Peyer's patch (tissue), 4 donors: ENCODE data around the gene TCF7L2. TPM values are rescaled to one million over a fixed set of nuclear protein-coding genes. Genes with fewer than 3 reads are reported as not detected.

Experiments
- DNase-seq, 3 donors: peaks; one replicate each; pipeline ENCODE4 v3.0.0-alpha.2; 2017 to 2019
- H3K27ac ChIP-seq, 4 donors: fragments of 200-600 bp; sonication (generic); one replicate each; pipeline ENCODE4 v1.5.1; 2016 to 2019
- H3K27me3 ChIP-seq, 2 donors: fragments of 200-600 bp; sonication (generic); one replicate each; pipeline ENCODE4 v1.5.1; 2019
- H3K36me3 ChIP-seq, 3 donors: fragments of 200-600 bp; sonication (generic); one replicate each; pipeline ENCODE4 v1.5.1; 2016 to 2019
- H3K4me1 ChIP-seq, 4 donors: fragments of 200-600 bp; sonication (generic); one replicate each; pipeline ENCODE4 v1.5.1; 2016 to 2019
- H3K4me3 ChIP-seq, 4 donors: fragments of 200-600 bp; sonication (generic); 1 replicate in 3 of 4; 2 replicates in 1 of 4; pipeline ENCODE4 v1.5.1; 2016 to 2019; ENCODE audit warnings: mild to moderate bottlenecking in 1 of 4
- H3K9me3 ChIP-seq, 4 donors: fragments of 200-600 bp; sonication (generic); one replicate each; pipeline ENCODE4 v1.5.1; 2016 to 2019; ENCODE audit warnings: mild to moderate bottlenecking in 1 of 4
- CTCF ChIP-seq, 6 experiments: fragments of 450-650 bp in 4 of 6; fragments of 200-600 bp in 2 of 6; sonication (generic) in 1 of 6; IDR thresholded peaks; one replicate each; pipeline ENCODE4 v1.5.1; 2017 to 2019; ENCODE audit warnings: antibody characterized with exemption in 6 of 6, mild to moderate bottlenecking in 3 of 6, moderate library complexity in 1 of 6
- POLR2A ChIP-seq, 2 donors: fragments of 450-650 bp; IDR thresholded peaks; one replicate each; pipeline ENCODE4 v1.5.1; 2017; ENCODE audit warnings: antibody characterized with exemption in 2 of 2, mild to moderate bottlenecking in 2 of 2, moderate library complexity in 2 of 2
- total RNA-seq, 4 donors: library from RNA; depleted of rRNA; stranded (reverse); fragments of >200 nt; gene quantifications; one replicate each; pipeline ENCODE4 v1.1.0, GENCODE V29; 2016

TCF7L2 gene
- total RNA-seq, 4 donors from 2014 or later, result 72.3 to 148 (median 93.0) TPM

GRCh38 chr10:113005380-113005779 is 55.3 kb downstream of the TCF7L2 start:
- no peak overlapping the region for H3K4me3 ChIP-seq
- H3K9me3 ChIP-seq, result no peaks in the 10 kb centered on the region
- no peak for TF ChIP-seq CTCF (IDR thresholded peaks at IDR 0.05)
- TF ChIP-seq POLR2A (IDR thresholded peaks at IDR 0.05), result no peak
- no peak for DNase-seq
- no peaks in the 10 kb centered on the region for H3K27me3 ChIP-seq
- H3K4me1 ChIP-seq, result peaks cover 0 to 53% (median 2%) of the 10 kb centered on the region in 4 donors
- H3K36me3 ChIP-seq, result peaks cover 0 to 3% (median 0%) of the 10 kb centered on the region in 3 donors
- no peak overlapping the region for H3K27ac ChIP-seq

- H3K27ac ChIP-seq, result peak overlapping the region in 1 of 4 donors; percentile 27
- no peaks in the 10 kb centered on the region for H3K9me3 ChIP-seq
- H3K4me3 ChIP-seq, result no peak overlapping the region
- TF ChIP-seq POLR2A (IDR thresholded peaks at IDR 0.05) (no peak), CTCF (IDR thresholded peaks at IDR 0.05) (no peak)
- no peaks in the 10 kb centered on the region for H3K27me3 ChIP-seq
- no peak for DNase-seq
- peaks cover 0 to 39% (median 2%) of the 10 kb centered on the region in 4 donors for H3K4me1 ChIP-seq
- H3K36me3 ChIP-seq, result peaks cover 0 to 3% (median 0%) of the 10 kb centered on the region in 3 donors
Observed at GRCh38 chr10:113006656-113007342, 56.8 kb downstream of the TCF7L2 start.

GRCh38 chr10:113007343-113007771 is 57.3 kb downstream of the TCF7L2 start:
- no peak for DNase-seq
- H3K27ac ChIP-seq, result peak overlapping the region in 1 of 4 donors; percentile 27
- no peaks in the 10 kb centered on the region for H3K27me3 ChIP-seq
- no peak overlapping the region for H3K4me3 ChIP-seq
- H3K9me3 ChIP-seq, result no peaks in the 10 kb centered on the region
- H3K4me1 ChIP-seq, result peaks cover 0 to 36% (median 2%) of the 10 kb centered on the region in 4 donors
- TF ChIP-seq POLR2A (IDR thresholded peaks at IDR 0.05) (no peak), CTCF (IDR thresholded peaks at IDR 0.05) (no peak)
- H3K36me3 ChIP-seq, result peaks cover 0 to 3% (median 0%) of the 10 kb centered on the region in 3 donors

GRCh38 chr10:113007821-113008220 is 57.8 kb downstream of the TCF7L2 start:
- TF ChIP-seq CTCF (IDR thresholded peaks at IDR 0.05), result no peak
- no peak for TF ChIP-seq POLR2A (IDR thresholded peaks at IDR 0.05)
- H3K27ac ChIP-seq, result peak overlapping the region in 1 of 4 donors; percentile 27
- no peak for DNase-seq
- H3K4me3 ChIP-seq, result no peak overlapping the region
- H3K4me1 ChIP-seq, result peaks cover 0 to 36% (median 2%) of the 10 kb centered on the region in 4 donors
- peaks cover 0 to 3% (median 0%) of the 10 kb centered on the region in 3 donors for H3K36me3 ChIP-seq
- H3K9me3 ChIP-seq, result no peaks in the 10 kb centered on the region
- no peaks in the 10 kb centered on the region for H3K27me3 ChIP-seq

GRCh38 chr10:113011592-113012374 is 61.7 kb downstream of the TCF7L2 start:
- Histone ChIP-seq H3K36me3 (no peaks in the 10 kb centered on the region), H3K4me3 (no peak overlapping the region), H3K27me3 (no peaks in the 10 kb centered on the region), H3K9me3 (no peaks in the 10 kb centered on the region), H3K4me1 (peaks cover 0 to 26% (median 2%) of the 10 kb centered on the region in 4 donors), H3K27ac (no peak overlapping the region)
- DNase-seq, result no peak
- TF ChIP-seq POLR2A (IDR thresholded peaks at IDR 0.05) (no peak), CTCF (IDR thresholded peaks at IDR 0.05) (no peak)
